Small intestine (tissue), 7 donors: ENCODE data around the gene RUNX2. TPM values are rescaled to one million over a fixed set of nuclear protein-coding genes. Genes with fewer than 3 reads are reported as not detected.

Source experiments
- DNase-seq, 2 donors: peaks; one replicate each; pipeline versions ENCODE4 v3.0.0 to v3.0.0-alpha.2; 2013
- FAIRE-seq: peaks from 2 replicates; lab custom pipeline; 2012; peaks lifted over from hg19 to GRCh38; lab: Jason Lieb, UNC
- H3K27ac ChIP-seq, 3 donors: one replicate each; pipeline ENCODE4 v1.5.1; 2013; ENCODE audit warnings: low read length in 2 of 3, mild to moderate bottlenecking in 2 of 3, control low read depth in 1 of 3, inconsistent platforms in 1 of 3, low read depth in 1 of 3, moderate library complexity in 1 of 3
- H3K27me3 ChIP-seq, 3 donors: one replicate each; pipeline ENCODE4 v1.6.1; 2013; ENCODE audit warnings: low read length in 3 of 3, inconsistent platforms in 1 of 3; ENCODE audit not compliant: control insufficient read depth in 3 of 3, insufficient read depth in 3 of 3
- H3K36me3 ChIP-seq, 3 donors: one replicate each; pipeline ENCODE4 v1.6.1; 2013; ENCODE audit warnings: low read length in 3 of 3, inconsistent platforms in 1 of 3, low read depth in 1 of 3, mild to moderate bottlenecking in 1 of 3, moderate library complexity in 1 of 3; ENCODE audit not compliant: control insufficient read depth in 3 of 3, insufficient read depth in 2 of 3
- H3K4me1 ChIP-seq, 3 donors: one replicate each; pipeline ENCODE4 v1.6.1; 2013; ENCODE audit warnings: low read length in 2 of 3, inconsistent platforms in 1 of 3, low read depth in 1 of 3, mild to moderate bottlenecking in 1 of 3, moderate library complexity in 1 of 3; ENCODE audit not compliant: control insufficient read depth in 3 of 3, insufficient read depth in 2 of 3
- H3K4me3 ChIP-seq, 3 donors: one replicate each; pipeline ENCODE4 v1.5.1; 2013; ENCODE audit warnings: low read length in 3 of 3, control low read depth in 1 of 3, inconsistent platforms in 1 of 3, low read depth in 1 of 3, mild to moderate bottlenecking in 1 of 3, moderate library complexity in 1 of 3
- H3K9me3 ChIP-seq, 2 donors: one replicate each; pipeline ENCODE4 v1.6.1; 2013; ENCODE audit warnings: low read depth in 1 of 2, low read length in 1 of 2; ENCODE audit not compliant: control insufficient read depth in 2 of 2, insufficient read depth in 1 of 2
- WGBS, 3 donors: extraction: QIAGEN DNeasy Blood & Tissue Kit; methylation state at CpG; one replicate each; pipeline ENCODE4 v1.1.7; 2013; 5-methylcytosine and 5-hydroxymethylcytosine counted together
- polyA plus RNA-seq, 4 donors: library from polyadenylated mRNA; stranded (reverse) in 3 of 4; unstranded in 1 of 4; fragments of 200-250 nt in 3 of 4; fragments of 120-200 nt in 1 of 4; gene quantifications; one replicate each; pipeline versions ENCODE4 v1.2.1 to v1.2.3, GENCODE V29; 2013
- donor health status: healthy with polysubstance abuse.
- donor health status: control.
- donor health status: control.
- donor health status: Bipolar disorder and iron deficiency.
- donor health status: healthy.

The RUNX2 gene
- polyA plus RNA-seq, 4 donors = under 0.01 to 2.5 (median 0.94) TPM

DNA sequence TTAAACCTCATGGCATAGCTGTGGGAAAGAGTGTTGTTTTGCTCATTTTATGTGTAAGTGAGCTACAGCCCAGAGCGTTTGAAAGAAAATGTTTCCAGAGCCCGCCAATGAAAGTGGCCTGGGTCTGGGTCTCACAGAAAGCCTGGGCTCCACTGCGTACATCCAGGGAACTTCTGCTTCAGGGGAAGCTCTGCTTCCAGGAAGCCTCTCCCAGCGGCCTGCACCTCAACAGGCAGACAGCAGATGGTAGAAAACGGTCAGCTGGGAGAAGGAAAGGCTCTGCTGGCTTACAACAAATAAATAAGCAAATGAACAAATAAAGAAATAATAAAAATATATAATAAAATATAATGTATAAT is 320.1 kb downstream of the RUNX2 start:
- FAIRE-seq = no peak
- 81 to 92% (median 87%) methylated on average over 5 of the region's 5 CpGs for WGBS, 3 donors

GRCh38 chr6:45650524-45651135 is 322.5 kb downstream of the RUNX2 start:
- H3K27ac ChIP-seq = no peak overlapping the region
- no peaks in the 10 kb centered on the region for H3K9me3 ChIP-seq
- H3K36me3 ChIP-seq = no peaks in the 10 kb centered on the region
- FAIRE-seq (no peak), DNase-seq (no peak)
- 83 to 92% (median 89%) methylated on average over 3 of the region's 3 CpGs for WGBS, 3 donors
- no peaks in the 10 kb centered on the region for H3K4me1 ChIP-seq
- H3K4me3 ChIP-seq = no peak overlapping the region
- H3K27me3 ChIP-seq = peaks cover 0 to 3% (median 0%) of the 10 kb centered on the region in 3 donors

More for the DNA sequence above, 320.1 kb downstream of the RUNX2 start:
- H3K36me3 ChIP-seq = no peaks in the 10 kb centered on the region
- no peaks in the 10 kb centered on the region for H3K4me1 ChIP-seq
- no peaks in the 10 kb centered on the region for H3K9me3 ChIP-seq
- H3K27ac ChIP-seq = no peak overlapping the region
- peaks cover 0 to 10% (median 0%) of the 10 kb centered on the region in 3 donors for H3K27me3 ChIP-seq
- DNase-seq = no peak
- H3K4me3 ChIP-seq = no peak overlapping the region

DNA sequence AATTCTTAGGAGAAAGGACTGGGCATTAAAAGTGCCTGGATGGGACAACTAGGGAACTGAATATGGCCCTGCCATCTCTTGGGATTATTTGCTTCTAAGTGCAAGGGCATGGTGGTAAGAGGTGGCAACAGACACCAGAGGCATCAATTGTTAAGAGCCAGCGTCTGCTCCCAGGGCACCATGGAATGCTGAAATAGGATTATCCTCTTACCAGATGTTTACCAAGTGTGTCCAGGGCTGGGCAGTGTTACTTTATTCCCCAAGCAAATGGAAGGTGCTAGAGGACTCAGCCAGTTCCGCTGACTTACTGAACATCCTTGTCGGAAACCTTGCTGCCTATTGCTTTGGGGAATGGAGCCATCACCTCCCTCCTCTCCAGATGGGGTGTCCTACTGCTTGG is 323.2 kb downstream of the RUNX2 start:
- Histone ChIP-seq H3K4me1 (no peaks in the 10 kb centered on the region), H3K9me3 (no peaks in the 10 kb centered on the region), H3K36me3 (no peaks in the 10 kb centered on the region), H3K27me3 (peaks cover 0 to 5% (median 0%) of the 10 kb centered on the region in 3 donors), H3K27ac (no peak overlapping the region), H3K4me3 (no peak overlapping the region)
- 91 to 96% (median 95%) methylated on average over 3 of the region's 3 CpGs for WGBS, 3 donors
- DNase-seq (no peak), FAIRE-seq (no peak)

GRCh38 chr6:45652416-45652815 is 324.3 kb downstream of the RUNX2 start:
- H3K4me1 ChIP-seq = no peaks in the 10 kb centered on the region
- H3K27me3 ChIP-seq = peaks cover 0 to 7% (median 0%) of the 10 kb centered on the region in 3 donors
- DNase-seq (no peak), FAIRE-seq (no peak)
- WGBS, 3 donors = 84 to 100% (median 95%) methylated on average over 1 of the region's 1 CpG
- H3K9me3 ChIP-seq = peaks cover 0 to 2% of the 10 kb centered on the region in 2 donors
- H3K36me3 ChIP-seq = no peaks in the 10 kb centered on the region
- H3K27ac ChIP-seq = no peak overlapping the region
- no peak overlapping the region for H3K4me3 ChIP-seq

DNA sequence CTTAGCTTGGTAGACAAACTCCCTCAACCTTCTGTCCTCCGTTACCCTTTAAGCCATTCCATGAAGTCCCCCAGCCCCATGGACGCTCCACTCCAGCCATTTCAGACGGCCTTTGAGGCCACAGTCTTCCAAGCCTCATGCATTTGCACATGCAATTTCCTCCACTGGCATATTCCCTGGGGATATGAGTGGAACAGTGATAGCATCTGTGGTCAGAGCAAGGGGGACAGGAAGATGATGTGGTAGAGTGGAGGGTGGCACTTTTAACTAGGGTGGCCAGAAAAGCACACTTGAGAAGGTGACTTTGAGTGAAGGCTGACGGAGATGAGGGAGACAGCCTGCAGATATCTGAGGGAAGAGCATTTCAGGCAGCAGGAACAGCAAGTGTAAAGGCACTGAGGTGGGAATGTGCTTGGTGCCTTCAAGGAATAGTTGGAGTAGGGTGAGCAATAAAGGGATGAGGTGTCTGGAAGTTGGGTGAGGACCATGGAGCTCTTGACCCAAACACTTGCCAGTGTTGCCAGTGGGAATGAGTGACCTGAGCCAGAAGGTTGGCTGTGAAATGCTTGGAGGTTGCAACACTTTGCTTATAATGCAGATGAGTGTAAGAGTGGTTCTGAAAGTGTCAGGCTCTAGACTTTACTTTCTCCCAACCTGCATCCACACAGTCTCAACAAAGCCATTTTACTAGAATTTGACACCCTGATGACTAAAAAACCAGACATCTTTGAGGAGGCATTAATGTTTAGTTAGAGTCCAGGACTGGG is 325.2 kb downstream of the RUNX2 start:
- no peak overlapping the region for H3K27ac ChIP-seq
- no peak overlapping the region for H3K4me3 ChIP-seq
- H3K4me1 ChIP-seq = no peaks in the 10 kb centered on the region
- no peaks in the 10 kb centered on the region for H3K36me3 ChIP-seq
- WGBS, 3 donors = 88 to 93% (median 91%) methylated on average over 4 of the region's 4 CpGs
- FAIRE-seq = no peak
- H3K27me3 ChIP-seq = peaks cover 0 to 7% (median 0%) of the 10 kb centered on the region in 3 donors
- DNase-seq = no peak
- H3K9me3 ChIP-seq = peaks cover 0 to 2% of the 10 kb centered on the region in 2 donors

DNA sequence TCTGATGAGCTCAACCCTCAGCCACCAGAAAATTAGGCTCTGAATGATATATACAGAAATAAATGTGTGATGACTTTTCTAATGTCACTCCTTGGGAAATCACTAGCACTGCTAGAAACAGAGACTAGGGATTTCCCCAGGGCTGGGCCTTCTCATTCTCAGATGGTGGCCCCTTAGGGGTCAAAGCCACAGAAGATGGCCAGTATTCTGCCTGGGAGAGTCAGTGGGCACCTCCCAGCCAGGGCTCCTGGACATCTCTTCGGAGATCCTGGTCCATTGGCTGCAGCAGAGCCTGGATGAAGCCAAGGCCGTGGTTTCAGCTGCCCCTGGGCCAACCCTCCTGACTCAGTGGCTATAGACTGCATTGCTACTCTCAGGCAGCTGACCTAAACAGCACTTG is 326.5 kb downstream of the RUNX2 start:
- DNase-seq (no peak), FAIRE-seq (no peak)
- Histone ChIP-seq H3K4me1 (no peaks in the 10 kb centered on the region), H3K9me3 (peaks cover 0 to 2% of the 10 kb centered on the region in 2 donors), H3K36me3 (no peaks in the 10 kb centered on the region), H3K27me3 (peaks cover 0 to 10% (median 0%) of the 10 kb centered on the region in 3 donors), H3K4me3 (no peak overlapping the region), H3K27ac (no peak overlapping the region)
- 74 to 88% (median 81%) methylated on average over 2 of the region's 2 CpGs for WGBS, 3 donors

DNA sequence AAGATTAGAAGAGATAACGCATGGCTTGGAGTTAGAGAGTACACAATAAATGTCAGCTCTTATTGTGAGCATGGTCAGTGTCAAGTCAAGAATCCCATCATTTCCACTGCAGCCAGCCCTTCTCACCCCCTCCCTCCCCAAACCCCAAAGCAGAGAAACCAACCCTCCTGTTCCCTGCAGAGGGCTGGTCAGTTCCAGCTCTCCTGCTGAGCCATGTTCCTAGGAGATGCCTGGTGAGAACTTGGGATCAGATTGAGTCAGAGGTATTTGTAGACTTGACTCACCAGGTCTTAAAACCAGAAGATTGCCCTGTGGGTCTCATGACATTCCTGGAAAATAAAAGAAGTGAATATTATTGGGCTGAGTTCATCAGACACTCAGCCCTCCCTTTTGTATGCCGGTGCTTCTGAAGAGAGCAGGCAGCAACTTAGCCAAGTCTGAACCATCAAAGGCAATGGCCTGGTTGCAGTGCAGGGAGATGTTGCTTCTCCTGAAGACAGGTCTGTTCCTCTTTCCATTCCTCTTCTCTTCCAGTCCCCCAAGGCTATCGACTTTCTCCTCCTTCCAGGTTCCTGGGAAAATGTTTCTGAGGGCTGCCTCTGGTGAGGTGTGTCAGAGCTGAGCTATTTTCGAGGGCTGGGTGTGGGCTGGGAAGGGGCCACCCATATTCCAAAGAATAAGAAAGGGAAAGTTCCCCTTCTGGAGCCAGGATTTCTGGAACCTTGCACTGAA is 327.8 kb downstream of the RUNX2 start:
- FAIRE-seq = no peak

DNA sequence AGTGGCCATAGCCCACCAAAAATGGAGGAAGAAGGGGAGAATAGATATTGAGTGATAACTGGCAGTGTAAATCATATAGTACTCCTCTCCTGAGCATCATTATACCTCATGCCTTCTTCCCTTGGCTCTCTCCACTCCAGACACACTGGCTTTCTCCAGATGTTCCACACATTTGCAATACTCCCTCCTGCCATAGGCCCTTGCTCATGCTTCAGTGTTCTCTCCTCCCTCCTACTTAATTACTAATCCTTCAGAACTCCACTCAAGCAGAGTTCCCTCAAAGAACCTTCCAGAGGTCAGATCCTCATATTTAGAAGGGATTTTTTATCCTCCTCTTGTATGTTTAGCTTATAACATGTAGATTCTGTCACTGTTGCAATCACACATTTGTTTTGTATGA is 329.1 kb downstream of the RUNX2 start:
- no peak for FAIRE-seq

More for the DNA sequence above, 327.8 kb downstream of the RUNX2 start:
- H3K4me1 ChIP-seq = no peaks in the 10 kb centered on the region
- no peak overlapping the region for H3K4me3 ChIP-seq
- H3K27me3 ChIP-seq = peaks cover 0 to 10% (median 0%) of the 10 kb centered on the region in 3 donors
- DNase-seq = no peak
- WGBS, 3 donors = 80 to 89% (median 83%) methylated on average over 4 of the region's 4 CpGs
- H3K27ac ChIP-seq = no peak overlapping the region
- peaks cover 0 to 2% of the 10 kb centered on the region in 2 donors for H3K9me3 ChIP-seq
- no peaks in the 10 kb centered on the region for H3K36me3 ChIP-seq

More for the DNA sequence above, 329.1 kb downstream of the RUNX2 start:
- H3K27ac ChIP-seq = no peak overlapping the region
- no peaks in the 10 kb centered on the region for H3K4me1 ChIP-seq
- peaks cover 0 to 21% (median 0%) of the 10 kb centered on the region in 3 donors for H3K27me3 ChIP-seq
- no peaks in the 10 kb centered on the region for H3K36me3 ChIP-seq
- no peak for DNase-seq
- no peak overlapping the region for H3K4me3 ChIP-seq
- peaks cover 0 to 2% of the 10 kb centered on the region in 2 donors for H3K9me3 ChIP-seq
